Panc1 (cell line): Measurements from ENCODE around the gene RDH5. TPM values are rescaled to one million over a fixed set of nuclear protein-coding genes. Genes with fewer than 3 reads are reported as not detected.
A peak's percentile ranks its signal among the peaks of the same experiment; 100 is the strongest.
"Not testable (repeated sequence)": the region's sequence is repeated elsewhere in the genome, so short reads cannot be mapped to it uniquely, and the experiment has no call there.

Experiments
- ATAC-seq: fragments of 200-7000 bp; cut with Tn5 transposase; 2 replicates; pipeline ENCODE4 v1.9.1; 2020; ENCODE audit warnings: mild to moderate bottlenecking, moderate library complexity
- BruUV-seq: library from RNA; stranded (reverse); fragments of 400-500 nt; replicated peaks from 2 replicates; lab custom pipeline; 2021; lab: Mats Ljungman, UMichigan
- CTCF ChIA-PET: fragments of 300-600 bp; sonication (Branson Sonifier 250); formaldehyde crosslinking; loops from one replicate; lab custom pipeline; 2022; ENCODE audit warnings: antibody characterized with exemption; lab: Charles Lee
- POLR2A ChIA-PET: fragments of 300-600 bp; sonication (Branson Sonifier 250); formaldehyde crosslinking; loops from one replicate; lab custom pipeline; 2022; ENCODE audit warnings: antibody characterized with exemption; lab: Charles Lee
- DNase-seq: peaks from one replicate; pipeline ENCODE4 v3.0.0-alpha.2; 2010; ENCODE audit warnings: low read depth, low spot score
- H3K27ac ChIP-seq: 2 replicates; pipeline ENCODE4 v1.5.1; 2011; ENCODE audit warnings: mild to moderate bottlenecking, low read length, inconsistent platforms
- H3K27me3 ChIP-seq: fragments of 200-500 bp; sonication (Bioruptor generic); 2 replicates; pipeline ENCODE4 v1.6.0; 2014; ENCODE audit warnings: low read length, inconsistent platforms; ENCODE audit not compliant: control insufficient read depth, insufficient read depth
- H3K36me3 ChIP-seq: fragments of 200-500 bp; sonication (Bioruptor generic); 2 replicates; pipeline ENCODE4 v1.5.1; 2014; ENCODE audit warnings: inconsistent platforms, mild to moderate bottlenecking, low read length, moderate library complexity; ENCODE audit not compliant: control insufficient read depth, insufficient read depth
- H3K4me1 ChIP-seq: 2 replicates; pipeline ENCODE4 v1.5.1; 2011; ENCODE audit warnings: inconsistent platforms, mild to moderate bottlenecking, low read length, moderate library complexity; ENCODE audit not compliant: control insufficient read depth, insufficient read depth
- H3K4me3 ChIP-seq, 2 experiments: 2 replicates each; pipeline ENCODE4 v1.5.1; 2011 to 2012; ENCODE audit warnings: low read depth in 2 of 2, low read length in 2 of 2, mild to moderate bottlenecking in 2 of 2, inconsistent platforms in 1 of 2, moderate library complexity in 1 of 2
- H3K9me3 ChIP-seq: fragments of 200-500 bp; sonication (Bioruptor generic); 2 replicates; pipeline ENCODE4 v1.5.1; 2014; ENCODE audit warnings: low read depth, mild to moderate bottlenecking, inconsistent platforms, low read length, moderate library complexity; ENCODE audit not compliant: control insufficient read depth, insufficient read depth
- POLR2AphosphoS5 ChIP-seq: IDR thresholded peaks from 2 replicates; pipeline ENCODE4 v1.6.1; 2012; ENCODE audit warnings: mild to moderate bottlenecking, low read depth, low read length, moderate library complexity
- SIN3A ChIP-seq: IDR thresholded peaks from 2 replicates; pipeline ENCODE4 v1.6.1; 2012; ENCODE audit warnings: low read depth, mild to moderate bottlenecking, low read length, moderate library complexity, borderline replicate concordance; ENCODE audit not compliant: insufficient read depth
- TCF7L2 ChIP-seq: IDR thresholded peaks from 2 replicates; pipeline ENCODE4 v1.6.1; 2011; ENCODE audit warnings: mild to moderate bottlenecking, low read depth, low read length, inconsistent platforms
- in situ Hi-C: cut with HindIII; loops from 2 replicates; pipeline ENCODE4 v1.10.0; 2016; ENCODE audit warnings: low sequenced_read_pairs, low pct_unique_long_range_greater_than_20kb
- intact Hi-C: fragments of 100-400 bp; cut with micrococcal nuclease; formaldehyde crosslinking; loops from one replicate; pipeline ENCODE4 v1.10.0; 2022; ENCODE audit not compliant: unreplicated experiment
- total RNA-seq: library from RNA; stranded (reverse); gene quantifications from one replicate; pipeline ENCODE4 v1.2.1, GENCODE V29; 2021; ENCODE audit not compliant: unreplicated experiment
- TF ChIP-seq, protein P1 (sequence below), 2 experiments: IDR thresholded peaks; 2 replicates each; pipeline ENCODE4 v1.6.1; 2011 to 2012; ENCODE audit warnings: low read depth in 2 of 2, control low read depth in 1 of 2, low read length in 1 of 2, mild to moderate bottlenecking in 1 of 2, moderate library complexity in 1 of 2; ENCODE audit not compliant: insufficient read depth in 1 of 2
- TF ChIP-seq, protein P2 (sequence below): fragments of 450-650 bp; IDR thresholded peaks from 2 replicates; pipeline ENCODE4 v1.5.1; 2017; ENCODE audit warnings: mild to moderate bottlenecking

Gene RDH5
- total RNA-seq, 1 experiment from 2014 or later = 2.8 TPM

- Histone ChIP-seq H3K36me3 (peaks cover 21% of the 10 kb centered on the region), H3K27ac (no peak overlapping the region), H3K4me3 (no peak overlapping the region), H3K27me3 (no peaks in the 10 kb centered on the region), H3K9me3 (no peaks in the 10 kb centered on the region), H3K4me1 (no peaks in the 10 kb centered on the region)
- DNase-seq (no peak), ATAC-seq (0 out of 2 replicates have a peak, but pooled peaks have one; percentile 47)
- intact Hi-C loops = no loop called here
- in situ Hi-C loops = no loop called here
- TF ChIP-seq, protein P1, sequence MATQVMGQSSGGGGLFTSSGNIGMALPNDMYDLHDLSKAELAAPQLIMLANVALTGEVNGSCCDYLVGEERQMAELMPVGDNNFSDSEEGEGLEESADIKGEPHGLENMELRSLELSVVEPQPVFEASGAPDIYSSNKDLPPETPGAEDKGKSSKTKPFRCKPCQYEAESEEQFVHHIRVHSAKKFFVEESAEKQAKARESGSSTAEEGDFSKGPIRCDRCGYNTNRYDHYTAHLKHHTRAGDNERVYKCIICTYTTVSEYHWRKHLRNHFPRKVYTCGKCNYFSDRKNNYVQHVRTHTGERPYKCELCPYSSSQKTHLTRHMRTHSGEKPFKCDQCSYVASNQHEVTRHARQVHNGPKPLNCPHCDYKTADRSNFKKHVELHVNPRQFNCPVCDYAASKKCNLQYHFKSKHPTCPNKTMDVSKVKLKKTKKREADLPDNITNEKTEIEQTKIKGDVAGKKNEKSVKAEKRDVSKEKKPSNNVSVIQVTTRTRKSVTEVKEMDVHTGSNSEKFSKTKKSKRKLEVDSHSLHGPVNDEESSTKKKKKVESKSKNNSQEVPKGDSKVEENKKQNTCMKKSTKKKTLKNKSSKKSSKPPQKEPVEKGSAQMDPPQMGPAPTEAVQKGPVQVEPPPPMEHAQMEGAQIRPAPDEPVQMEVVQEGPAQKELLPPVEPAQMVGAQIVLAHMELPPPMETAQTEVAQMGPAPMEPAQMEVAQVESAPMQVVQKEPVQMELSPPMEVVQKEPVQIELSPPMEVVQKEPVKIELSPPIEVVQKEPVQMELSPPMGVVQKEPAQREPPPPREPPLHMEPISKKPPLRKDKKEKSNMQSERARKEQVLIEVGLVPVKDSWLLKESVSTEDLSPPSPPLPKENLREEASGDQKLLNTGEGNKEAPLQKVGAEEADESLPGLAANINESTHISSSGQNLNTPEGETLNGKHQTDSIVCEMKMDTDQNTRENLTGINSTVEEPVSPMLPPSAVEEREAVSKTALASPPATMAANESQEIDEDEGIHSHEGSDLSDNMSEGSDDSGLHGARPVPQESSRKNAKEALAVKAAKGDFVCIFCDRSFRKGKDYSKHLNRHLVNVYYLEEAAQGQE (IDR thresholded peaks at IDR 0.05; ENCODE audit: insufficient read depth in 1 of 2, low read depth in 2 of 2, low read length in 1 of 2) = no peak
- ChIA-PET POLR2A (no interaction called here), CTCF (no interaction called here)
- BruUV-seq = no TSS peak
Observed at GRCh38 chr12:55757701-55758100, 37.5 kb downstream of the RDH5 start.

DNA sequence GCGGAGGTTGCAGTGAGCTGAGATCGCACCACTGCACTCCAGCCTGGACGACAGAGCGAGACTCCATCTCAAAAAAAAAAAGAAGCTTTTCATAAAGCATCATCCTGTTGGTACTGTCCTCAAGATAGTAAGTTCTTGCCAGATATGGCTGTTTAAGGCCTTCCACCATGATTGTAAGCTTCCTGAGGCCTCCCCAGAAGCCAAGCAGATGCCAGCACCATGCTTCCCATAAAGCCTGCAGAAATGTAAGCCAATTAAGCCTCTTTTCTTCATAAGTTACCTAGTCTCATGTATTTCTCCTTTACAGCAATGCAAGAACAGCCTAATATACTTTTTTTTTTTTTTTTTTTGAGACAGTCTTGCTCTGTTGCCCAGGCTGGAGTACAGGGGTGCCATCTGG is 38.4 kb downstream of the RDH5 start:
- intact Hi-C loops, in situ Hi-C loops, POLR2A ChIA-PET: not testable (repeated sequence)

GRCh38 chr12:55760663-55761062 is 40.5 kb downstream of the RDH5 start:
- BruUV-seq = no TSS peak
- no peaks in the 10 kb centered on the region for H3K9me3 ChIP-seq
- H3K4me3 ChIP-seq = no peak overlapping the region
- POLR2A ChIA-PET = interaction anchor here (0.5 kb wide), 1 partner anchor 9 kb away, joined by 6 read pairs; no protein-coding TSS in a partner anchor
- in situ Hi-C loops (no loop called here), intact Hi-C loops (no loop called here)
- peaks cover 16% of the 10 kb centered on the region for H3K36me3 ChIP-seq
- DNase-seq = no peak
- TF ChIP-seq POLR2AphosphoS5 (no peak), TCF7L2 (no peak), SIN3A (no peak)
- TF ChIP-seq, protein P1 (IDR thresholded peaks at IDR 0.05; ENCODE audit: insufficient read depth in 1 of 2, low read depth in 2 of 2, low read length in 1 of 2) = no peak
- TF ChIP-seq, protein P2, sequence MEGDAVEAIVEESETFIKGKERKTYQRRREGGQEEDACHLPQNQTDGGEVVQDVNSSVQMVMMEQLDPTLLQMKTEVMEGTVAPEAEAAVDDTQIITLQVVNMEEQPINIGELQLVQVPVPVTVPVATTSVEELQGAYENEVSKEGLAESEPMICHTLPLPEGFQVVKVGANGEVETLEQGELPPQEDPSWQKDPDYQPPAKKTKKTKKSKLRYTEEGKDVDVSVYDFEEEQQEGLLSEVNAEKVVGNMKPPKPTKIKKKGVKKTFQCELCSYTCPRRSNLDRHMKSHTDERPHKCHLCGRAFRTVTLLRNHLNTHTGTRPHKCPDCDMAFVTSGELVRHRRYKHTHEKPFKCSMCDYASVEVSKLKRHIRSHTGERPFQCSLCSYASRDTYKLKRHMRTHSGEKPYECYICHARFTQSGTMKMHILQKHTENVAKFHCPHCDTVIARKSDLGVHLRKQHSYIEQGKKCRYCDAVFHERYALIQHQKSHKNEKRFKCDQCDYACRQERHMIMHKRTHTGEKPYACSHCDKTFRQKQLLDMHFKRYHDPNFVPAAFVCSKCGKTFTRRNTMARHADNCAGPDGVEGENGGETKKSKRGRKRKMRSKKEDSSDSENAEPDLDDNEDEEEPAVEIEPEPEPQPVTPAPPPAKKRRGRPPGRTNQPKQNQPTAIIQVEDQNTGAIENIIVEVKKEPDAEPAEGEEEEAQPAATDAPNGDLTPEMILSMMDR = no peak
- H3K4me1 ChIP-seq = no peaks in the 10 kb centered on the region
- ATAC-seq = no peak
- CTCF ChIA-PET = no interaction called here
- no peaks in the 10 kb centered on the region for H3K27me3 ChIP-seq
- no peak overlapping the region for H3K27ac ChIP-seq

More for the DNA sequence above, 38.4 kb downstream of the RDH5 start:
- peaks cover 21% of the 10 kb centered on the region for H3K36me3 ChIP-seq
- CTCF ChIA-PET, H3K27me3 ChIP-seq, H3K9me3 ChIP-seq, ATAC-seq, DNase-seq, H3K4me3 ChIP-seq, H3K27ac ChIP-seq, BruUV-seq, H3K4me1 ChIP-seq: not testable (repeated sequence)
